Endothelial cell of umbilical vein (primary cell): ENCODE results near the gene EFEMP1. TPM values are rescaled to one million over a fixed set of nuclear protein-coding genes. Genes with fewer than 3 reads are reported as not detected.

Experiments
- BruUV-seq: library from RNA; stranded (reverse); fragments of 400-500 nt; replicated peaks from 2 replicates; lab custom pipeline; 2021; lab: Mats Ljungman, UMichigan
- CTCF ChIA-PET: fragments of 300-600, 350-600 bp; sonication (Branson Sonifier 250); formaldehyde crosslinking; loops from one replicate; lab custom pipeline; 2021; ENCODE audit warnings: antibody characterized with exemption, inconsistent platforms; lab: Charles Lee
- POLR2A ChIA-PET: fragments of 300-600, 350-600 bp; sonication (Branson Sonifier 250); formaldehyde crosslinking; loops from one replicate; lab custom pipeline; 2021; ENCODE audit warnings: antibody characterized with exemption, inconsistent platforms; lab: Charles Lee
- DNase-seq: peaks from one replicate; pipeline ENCODE4 v3.0.0-alpha.2; 2011; ENCODE audit warnings: low read depth, low spot score
- FAIRE-seq: peaks from 2 replicates; lab custom pipeline; 2011; peaks lifted over from hg19 to GRCh38; lab: Jason Lieb, UNC
- H2AFZ ChIP-seq: 2 replicates; pipeline ENCODE4 v1.6.0; 2012; ENCODE audit warnings: low read depth, low read length, control low read depth, inconsistent platforms
- H3K27ac ChIP-seq: 2 replicates; pipeline ENCODE4 v1.5.1; 2011; ENCODE audit warnings: low read depth, mild to moderate bottlenecking, control low read depth, low read length, moderate library complexity; ENCODE audit not compliant: insufficient read depth
- H3K27me3 ChIP-seq, 2 experiments: 2 replicates each; pipeline versions ENCODE4 v1.6.0 to v1.6.1; 2011; ENCODE audit warnings: low read length in 2 of 2, mixed read lengths in 1 of 2; ENCODE audit not compliant: control insufficient read depth in 2 of 2, insufficient read depth in 2 of 2
- H3K36me3 ChIP-seq, 2 experiments: 2 replicates in 1 of 2; 3 replicates in 1 of 2; pipeline ENCODE4 v1.5.1; 2011; ENCODE audit warnings: low read length in 2 of 2, mild to moderate bottlenecking in 1 of 2, moderate library complexity in 1 of 2; ENCODE audit not compliant: control insufficient read depth in 2 of 2, insufficient read depth in 2 of 2; ENCODE audit errors: extremely low read depth in 1 of 2
- H3K4me1 ChIP-seq: 3 replicates; pipeline ENCODE4 v1.5.1; 2011; ENCODE audit warnings: mild to moderate bottlenecking, low read length; ENCODE audit not compliant: control insufficient read depth, insufficient read depth; ENCODE audit errors: extremely low read depth
- H3K4me2 ChIP-seq: 2 replicates; pipeline ENCODE4 v1.6.1; 2011; ENCODE audit warnings: low read length, control low read depth, mixed read lengths; ENCODE audit not compliant: insufficient read depth
- H3K4me3 ChIP-seq, 3 experiments: fragments of 200-600 bp in 1 of 3; sonication (generic), shearing (Covaris generic) in 1 of 3; replicated peaks in 1 of 3; 2 replicates each; pipeline ENCODE4 v1.5.1; 2011 to 2016; ENCODE audit warnings: control low read depth in 3 of 3, low read length in 3 of 3, mild to moderate bottlenecking in 2 of 3, inconsistent platforms in 1 of 3, low read depth in 1 of 3, moderate library complexity in 1 of 3; ENCODE audit not compliant: insufficient read depth in 1 of 3
- H3K79me2 ChIP-seq: 2 replicates; pipeline ENCODE4 v1.6.0; 2012; ENCODE audit warnings: low read length, inconsistent platforms; ENCODE audit not compliant: control insufficient read depth, insufficient read depth
- H3K9ac ChIP-seq: replicated peaks from 2 replicates; pipeline ENCODE3; 2011; ENCODE audit warnings: low read length, control low read depth; ENCODE audit not compliant: insufficient read depth; ENCODE audit errors: extremely low read depth
- H3K9me1 ChIP-seq: replicated peaks from 3 replicates; pipeline ENCODE4 v1.6.0; 2011; ENCODE audit warnings: mild to moderate bottlenecking, low read length; ENCODE audit not compliant: control insufficient read depth, insufficient read depth; ENCODE audit errors: extremely low read depth
- H3K9me3 ChIP-seq: replicated peaks from 2 replicates; pipeline ENCODE4 v1.5.1; 2012; ENCODE audit warnings: low read length, inconsistent platforms; ENCODE audit not compliant: control insufficient read depth, insufficient read depth
- H4K20me1 ChIP-seq: replicated peaks from 2 replicates; pipeline ENCODE3; 2011; ENCODE audit warnings: mild to moderate bottlenecking, low read length; ENCODE audit not compliant: control insufficient read depth, insufficient read depth; ENCODE audit errors: extremely low read depth
- EZH2 ChIP-seq: IDR thresholded peaks from 2 replicates; pipeline ENCODE4 v1.6.1; 2012; ENCODE audit warnings: borderline replicate concordance, low read depth, mild to moderate bottlenecking, moderate library complexity, low read length, inconsistent platforms; ENCODE audit not compliant: severe bottlenecking
- FOS ChIP-seq: IDR thresholded peaks from 2 replicates; pipeline ENCODE4 v1.6.1; 2011; ENCODE audit warnings: mild to moderate bottlenecking, low read length, moderate library complexity, borderline replicate concordance; ENCODE audit not compliant: insufficient read depth
- GATA2 ChIP-seq: IDR thresholded peaks from 2 replicates; pipeline ENCODE4 v1.7.0; 2011; ENCODE audit warnings: low read depth, mild to moderate bottlenecking, moderate library complexity, mixed read lengths, low read length; ENCODE audit not compliant: insufficient read length, insufficient read depth
- JUN ChIP-seq: IDR thresholded peaks from 2 replicates; pipeline ENCODE4 v1.6.1; 2011; ENCODE audit warnings: borderline replicate concordance, low read depth; ENCODE audit not compliant: insufficient read length, insufficient read depth
- MYC ChIP-seq: IDR thresholded peaks from one replicate; pipeline ENCODE4 v1.6.1; 2011; ENCODE audit warnings: mild to moderate bottlenecking, low read depth, low read length
- POLR2A ChIP-seq: IDR thresholded peaks from 2 replicates; pipeline ENCODE4 v1.6.1; 2012; ENCODE audit warnings: low read depth, mild to moderate bottlenecking, control low read depth, low read length
- POLR2AphosphoS5 ChIP-seq: IDR thresholded peaks from 2 replicates; pipeline ENCODE4 v1.6.1; 2012; ENCODE audit warnings: low read depth, mild to moderate bottlenecking, control low read depth, low read length, moderate library complexity; ENCODE audit not compliant: insufficient read depth
- dilution Hi-C: fragments of 300-500 bp; cut with MboI; formaldehyde crosslinking; loops from one replicate; pipeline ENCODE4 v1.15.0; 2019; ENCODE audit warnings: low sequenced_read_pairs; ENCODE audit not compliant: extremely low pct_ligation_motif_present
- intact Hi-C: fragments of 100-400 bp; cut with micrococcal nuclease; formaldehyde crosslinking; loops from one replicate; pipeline ENCODE4 v1.10.0; 2022
- polyA plus RNA-seq, 4 experiments: library from polyadenylated mRNA; depleted of rRNA in 3 of 4; stranded (reverse) in 3 of 4; unstranded in 1 of 4; fragments of >200 nt; gene quantifications; 2 replicates each; pipeline versions ENCODE4 v1.2.1 to v1.2.3, GENCODE V29; 2011 to 2012; ENCODE audit warnings: missing spikeins in 1 of 4
- total RNA-seq: library from RNA; stranded (reverse); gene quantifications from 2 replicates; pipeline ENCODE4 v1.2.3, GENCODE V29; 2021
- TF ChIP-seq, protein P1 (sequence below), 2 donors: IDR thresholded peaks; 1 replicate in 1 of 2; 2 replicates in 1 of 2; pipeline ENCODE4 v1.5.1; 2011; ENCODE audit warnings: low read length in 2 of 2, mild to moderate bottlenecking in 2 of 2, moderate library complexity in 2 of 2, control low read depth in 1 of 2, inconsistent platforms in 1 of 2, low read depth in 1 of 2; ENCODE audit not compliant: insufficient read depth in 1 of 2; ENCODE audit errors: extremely low read depth in 1 of 2
- TF ChIP-seq, protein P2 (sequence below): IDR thresholded peaks from 2 replicates; pipeline ENCODE4 v1.6.1; 2011; ENCODE audit not compliant: insufficient read depth, insufficient read length

The EFEMP1 gene
- total and polyA plus RNA-seq, 2 donors (not counting 3 experiments of a cell fraction or from before 2014, with no cell fraction given) = 2,981 to 11,813 TPM

DNA sequence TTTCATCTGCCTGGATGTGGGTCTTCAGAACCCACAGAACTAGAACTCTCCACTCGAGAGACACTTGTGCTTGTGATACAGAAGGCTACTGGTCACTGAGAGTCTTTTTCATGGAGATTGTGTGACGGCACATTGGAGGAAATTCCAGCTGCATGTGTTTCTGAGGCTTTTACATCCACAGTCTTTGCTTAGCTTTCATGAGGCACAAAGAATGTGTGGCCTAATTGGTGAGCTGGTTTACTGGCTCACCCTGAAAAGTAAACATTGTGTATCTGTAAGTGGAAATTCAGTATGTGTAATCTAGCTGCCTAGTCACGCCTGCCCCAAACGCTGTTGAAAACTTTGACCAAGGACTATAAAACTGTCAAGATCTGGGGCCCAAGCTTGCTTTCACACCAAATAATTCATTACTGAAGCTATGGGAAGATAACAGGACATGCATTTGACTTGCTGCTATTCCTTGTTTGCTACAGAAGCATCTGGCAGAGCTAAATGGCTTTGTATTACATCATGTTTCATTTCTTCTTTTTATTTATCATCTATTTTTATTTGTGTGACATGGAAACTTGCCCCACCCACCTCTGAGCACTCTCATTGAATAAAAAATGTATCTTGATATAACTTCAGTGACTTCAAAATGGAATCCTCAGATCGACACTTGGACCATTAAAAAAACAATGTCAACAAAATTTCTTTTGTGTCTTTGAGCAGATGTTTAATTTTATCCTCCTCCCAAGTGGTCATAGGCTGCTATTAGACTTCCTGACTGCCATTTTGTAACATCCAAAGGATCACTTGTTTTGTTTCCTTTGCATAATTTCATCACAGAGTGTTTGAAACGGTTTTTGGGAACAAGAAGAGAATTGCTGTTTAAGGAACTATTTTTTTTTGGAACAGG lies 80.2 kb downstream of the EFEMP1 start:
- POLR2A ChIA-PET = no interaction called here
- Histone ChIP-seq H3K79me2 (no peaks in the 10 kb centered on the region), H3K4me3 (no peak overlapping the region), H3K4me1 (no peaks in the 10 kb centered on the region), H3K4me2 (no peak overlapping the region), H3K9me1 (no peaks in the 10 kb centered on the region), H2AFZ (peak overlapping the region; percentile 37), H4K20me1 (no peaks in the 10 kb centered on the region), H3K9me3 (no peaks in the 10 kb centered on the region), H3K27ac (no peak overlapping the region), H3K9ac (no peak overlapping the region), H3K27me3 (no peaks in the 10 kb centered on the region), H3K36me3 (no peaks in the 10 kb centered on the region)
- intact Hi-C loops = no loop called here
- dilution Hi-C loops = no loop called here
- DNase-seq (peak; percentile 81), FAIRE-seq (peak; percentile 73)
- TF ChIP-seq GATA2 (no peak), JUN (no peak), MYC (no peak), POLR2A (no peak), POLR2AphosphoS5 (no peak), EZH2 (no peak), FOS (no peak)
- TF ChIP-seq, protein P1, sequence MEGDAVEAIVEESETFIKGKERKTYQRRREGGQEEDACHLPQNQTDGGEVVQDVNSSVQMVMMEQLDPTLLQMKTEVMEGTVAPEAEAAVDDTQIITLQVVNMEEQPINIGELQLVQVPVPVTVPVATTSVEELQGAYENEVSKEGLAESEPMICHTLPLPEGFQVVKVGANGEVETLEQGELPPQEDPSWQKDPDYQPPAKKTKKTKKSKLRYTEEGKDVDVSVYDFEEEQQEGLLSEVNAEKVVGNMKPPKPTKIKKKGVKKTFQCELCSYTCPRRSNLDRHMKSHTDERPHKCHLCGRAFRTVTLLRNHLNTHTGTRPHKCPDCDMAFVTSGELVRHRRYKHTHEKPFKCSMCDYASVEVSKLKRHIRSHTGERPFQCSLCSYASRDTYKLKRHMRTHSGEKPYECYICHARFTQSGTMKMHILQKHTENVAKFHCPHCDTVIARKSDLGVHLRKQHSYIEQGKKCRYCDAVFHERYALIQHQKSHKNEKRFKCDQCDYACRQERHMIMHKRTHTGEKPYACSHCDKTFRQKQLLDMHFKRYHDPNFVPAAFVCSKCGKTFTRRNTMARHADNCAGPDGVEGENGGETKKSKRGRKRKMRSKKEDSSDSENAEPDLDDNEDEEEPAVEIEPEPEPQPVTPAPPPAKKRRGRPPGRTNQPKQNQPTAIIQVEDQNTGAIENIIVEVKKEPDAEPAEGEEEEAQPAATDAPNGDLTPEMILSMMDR (IDR thresholded peaks at IDR 0.05; ENCODE audit: extremely low read depth in 1 of 2, insufficient read depth in 1 of 2, low read depth in 1 of 2, low read length in 2 of 2) = no peak
- TF ChIP-seq, protein P2, sequence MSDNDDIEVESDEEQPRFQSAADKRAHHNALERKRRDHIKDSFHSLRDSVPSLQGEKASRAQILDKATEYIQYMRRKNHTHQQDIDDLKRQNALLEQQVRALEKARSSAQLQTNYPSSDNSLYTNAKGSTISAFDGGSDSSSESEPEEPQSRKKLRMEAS = no peak
- no TSS peak for BruUV-seq
- CTCF ChIA-PET = interaction anchor here (0.7 to 2.0 kb wide), 5 partner anchors 8 to 72 kb away, joined by 3 to 6 read pairs (median 3); no protein-coding TSS in a partner anchor
